Sigmoid colon (tissue), 4 donors: ENCODE data around the gene MYL7.

ENCODE experiments used
- CTCF ChIP-seq, 4 experiments: fragments of 450-650 bp in 3 of 4; fragments of 200-600 bp in 1 of 4; IDR thresholded peaks; one replicate each; pipeline ENCODE4 v1.5.1; 2016 to 2019; ENCODE audit warnings: antibody characterized with exemption in 4 of 4, mild to moderate bottlenecking in 3 of 4, moderate library complexity in 2 of 4
- EP300 ChIP-seq, 4 donors: sonication (generic); formaldehyde crosslinking; IDR thresholded peaks; one replicate each; pipeline ENCODE4 v1.6.1; 2017; ENCODE audit warnings: antibody characterized with exemption in 4 of 4
- POLR2A ChIP-seq, 2 donors: fragments of 450-650 bp; IDR thresholded peaks; one replicate each; pipeline ENCODE4 v1.6.1; 2016; ENCODE audit warnings: antibody characterized with exemption in 2 of 2, mild to moderate bottlenecking in 2 of 2, moderate library complexity in 2 of 2
- POLR2AphosphoS5 ChIP-seq, 4 donors: sonication (generic); formaldehyde crosslinking; IDR thresholded peaks; one replicate each; pipeline ENCODE4 v1.6.1; 2017; ENCODE audit warnings: antibody characterized with exemption in 4 of 4

- TF ChIP-seq EP300 (IDR thresholded peaks at IDR 0.05) (no peak), CTCF (IDR thresholded peaks at IDR 0.05) (no peak), POLR2AphosphoS5 (IDR thresholded peaks at IDR 0.05) (no peak), POLR2A (IDR thresholded peaks at IDR 0.05) (no peak)
These were observed 21.8 kb upstream of the MYL7 start for GRCh38 chr7:44162785-44163395.
